Nephron progenitor cell (in vitro differentiated cells): ENCODE measurements around the gene CCK.
"Not testable (repeated sequence)": the region's sequence is repeated elsewhere in the genome, so short reads cannot be mapped to it uniquely, and the experiment has no call there.

ENCODE experiments used
- DNase-seq: peaks from one replicate; pipeline ENCODE4 v3.0.0; 2021
- H3K27ac Mint-ChIP-seq: 2 replicates; pipeline ENCODE4 v1.8.0; 2021; ENCODE audit warnings: mild to moderate bottlenecking, moderate library complexity, mixed read lengths
- H3K27me3 Mint-ChIP-seq: 2 replicates; pipeline ENCODE4 v1.8.0; 2021; ENCODE audit warnings: mild to moderate bottlenecking, low read depth, mixed read lengths; ENCODE audit not compliant: poor library complexity
- H3K36me3 Mint-ChIP-seq: 2 replicates; pipeline ENCODE4 v1.8.0; 2021; ENCODE audit warnings: low read depth, mixed read lengths
- H3K4me1 Mint-ChIP-seq: 2 replicates; pipeline ENCODE4 v1.8.0; 2021; ENCODE audit warnings: mixed read lengths
- H3K4me3 Mint-ChIP-seq: 2 replicates; pipeline ENCODE4 v1.8.0; 2021; ENCODE audit warnings: mild to moderate bottlenecking, moderate library complexity, mixed read lengths
- H3K9me3 Mint-ChIP-seq: 2 replicates; pipeline ENCODE4 v1.8.0; 2021; ENCODE audit warnings: mild to moderate bottlenecking, moderate library complexity, mixed read lengths
- TF ChIP-seq, protein P1 (sequence below): fragments of 200-600 bp; sonication (generic); IDR thresholded peaks from 2 replicates; pipeline ENCODE4 v1.5.0; 2021; ENCODE audit warnings: antibody characterized with exemption

The CCK gene

DNA sequence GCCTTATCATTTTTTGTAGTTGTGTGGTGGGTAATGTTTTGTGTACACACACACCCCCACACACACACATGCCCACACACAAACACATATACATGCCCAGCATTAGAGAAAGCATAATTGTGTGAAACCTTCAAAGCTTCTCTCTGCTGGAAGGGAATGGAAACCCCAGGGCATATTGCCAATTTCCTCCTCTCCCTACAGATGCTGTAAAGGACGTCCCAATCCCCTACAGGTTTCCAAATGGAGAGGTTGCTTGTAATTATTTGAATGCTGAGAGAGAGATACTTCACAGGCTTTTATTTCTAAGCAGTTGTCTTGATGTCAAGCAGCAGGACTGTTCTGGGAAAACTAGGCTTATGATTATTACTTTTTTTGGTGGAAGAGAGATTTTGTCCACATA lies 23.0 kb upstream of the CCK start:
- Mint-ChIP-seq H3K27me3 (peaks cover 14% of the 10 kb centered on the region), H3K27ac (no peak overlapping the region)

GRCh38 chr3:42288385-42288784 lies 22.4 kb upstream of the CCK start:
- DNase-seq = no peak
- H3K4me1 Mint-ChIP-seq = no peaks in the 10 kb centered on the region

More for the DNA sequence above, 23.0 kb upstream of the CCK start:
- Mint-ChIP-seq H3K9me3 (peaks cover 20% of the 10 kb centered on the region), H3K4me1 (no peaks in the 10 kb centered on the region), H3K36me3 (no peaks in the 10 kb centered on the region), H3K4me3 (no peak overlapping the region)
- DNase-seq = no peak
- TF ChIP-seq, protein P1, sequence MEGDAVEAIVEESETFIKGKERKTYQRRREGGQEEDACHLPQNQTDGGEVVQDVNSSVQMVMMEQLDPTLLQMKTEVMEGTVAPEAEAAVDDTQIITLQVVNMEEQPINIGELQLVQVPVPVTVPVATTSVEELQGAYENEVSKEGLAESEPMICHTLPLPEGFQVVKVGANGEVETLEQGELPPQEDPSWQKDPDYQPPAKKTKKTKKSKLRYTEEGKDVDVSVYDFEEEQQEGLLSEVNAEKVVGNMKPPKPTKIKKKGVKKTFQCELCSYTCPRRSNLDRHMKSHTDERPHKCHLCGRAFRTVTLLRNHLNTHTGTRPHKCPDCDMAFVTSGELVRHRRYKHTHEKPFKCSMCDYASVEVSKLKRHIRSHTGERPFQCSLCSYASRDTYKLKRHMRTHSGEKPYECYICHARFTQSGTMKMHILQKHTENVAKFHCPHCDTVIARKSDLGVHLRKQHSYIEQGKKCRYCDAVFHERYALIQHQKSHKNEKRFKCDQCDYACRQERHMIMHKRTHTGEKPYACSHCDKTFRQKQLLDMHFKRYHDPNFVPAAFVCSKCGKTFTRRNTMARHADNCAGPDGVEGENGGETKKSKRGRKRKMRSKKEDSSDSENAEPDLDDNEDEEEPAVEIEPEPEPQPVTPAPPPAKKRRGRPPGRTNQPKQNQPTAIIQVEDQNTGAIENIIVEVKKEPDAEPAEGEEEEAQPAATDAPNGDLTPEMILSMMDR = no peak

GRCh38 chr3:42287423-42287822 lies 21.4 kb upstream of the CCK start:
- Mint-ChIP-seq H3K9me3 (peaks cover 20% of the 10 kb centered on the region), H3K27me3 (peaks cover 11% of the 10 kb centered on the region)
- not testable (repeated sequence) for H3K4me3 Mint-ChIP-seq, H3K36me3 Mint-ChIP-seq, DNase-seq, H3K4me1 Mint-ChIP-seq, H3K27ac Mint-ChIP-seq

More at GRCh38 chr3:42288385-42288784, 22.4 kb upstream of the CCK start:
- Mint-ChIP-seq H3K27ac (no peak overlapping the region), H3K27me3 (peaks cover 13% of the 10 kb centered on the region), H3K36me3 (no peaks in the 10 kb centered on the region), H3K4me3 (no peak overlapping the region), H3K9me3 (peaks cover 20% of the 10 kb centered on the region)
- TF ChIP-seq, protein P1 = no peak

DNA sequence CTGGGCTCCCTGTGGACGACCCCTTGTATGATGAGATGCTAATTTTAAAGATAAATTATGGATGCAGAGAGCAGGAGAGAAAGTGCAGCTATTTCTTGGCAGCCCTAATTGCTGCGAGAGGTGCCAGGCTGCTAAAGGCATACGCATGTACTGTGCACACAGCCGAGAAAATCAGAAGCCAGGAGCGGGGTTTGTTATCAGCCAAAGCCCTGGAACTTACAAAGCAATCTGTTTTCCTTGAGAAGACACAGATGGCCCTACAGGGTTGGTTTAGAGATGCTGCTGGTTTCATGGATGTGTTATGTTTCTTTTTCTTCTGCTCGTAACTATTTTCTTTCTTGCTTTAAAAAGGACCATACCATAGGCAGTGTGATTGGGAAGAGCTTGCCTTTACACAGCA lies 11.7 kb upstream of the CCK start:
- Mint-ChIP-seq H3K36me3 (peaks cover 8% of the 10 kb centered on the region), H3K4me3 (no peak overlapping the region), H3K9me3 (peaks cover 30% of the 10 kb centered on the region), H3K27me3 (peaks cover 18% of the 10 kb centered on the region), H3K4me1 (no peaks in the 10 kb centered on the region), H3K27ac (no peak overlapping the region)
- no peak for DNase-seq
- TF ChIP-seq, protein P1 = no peak

DNA sequence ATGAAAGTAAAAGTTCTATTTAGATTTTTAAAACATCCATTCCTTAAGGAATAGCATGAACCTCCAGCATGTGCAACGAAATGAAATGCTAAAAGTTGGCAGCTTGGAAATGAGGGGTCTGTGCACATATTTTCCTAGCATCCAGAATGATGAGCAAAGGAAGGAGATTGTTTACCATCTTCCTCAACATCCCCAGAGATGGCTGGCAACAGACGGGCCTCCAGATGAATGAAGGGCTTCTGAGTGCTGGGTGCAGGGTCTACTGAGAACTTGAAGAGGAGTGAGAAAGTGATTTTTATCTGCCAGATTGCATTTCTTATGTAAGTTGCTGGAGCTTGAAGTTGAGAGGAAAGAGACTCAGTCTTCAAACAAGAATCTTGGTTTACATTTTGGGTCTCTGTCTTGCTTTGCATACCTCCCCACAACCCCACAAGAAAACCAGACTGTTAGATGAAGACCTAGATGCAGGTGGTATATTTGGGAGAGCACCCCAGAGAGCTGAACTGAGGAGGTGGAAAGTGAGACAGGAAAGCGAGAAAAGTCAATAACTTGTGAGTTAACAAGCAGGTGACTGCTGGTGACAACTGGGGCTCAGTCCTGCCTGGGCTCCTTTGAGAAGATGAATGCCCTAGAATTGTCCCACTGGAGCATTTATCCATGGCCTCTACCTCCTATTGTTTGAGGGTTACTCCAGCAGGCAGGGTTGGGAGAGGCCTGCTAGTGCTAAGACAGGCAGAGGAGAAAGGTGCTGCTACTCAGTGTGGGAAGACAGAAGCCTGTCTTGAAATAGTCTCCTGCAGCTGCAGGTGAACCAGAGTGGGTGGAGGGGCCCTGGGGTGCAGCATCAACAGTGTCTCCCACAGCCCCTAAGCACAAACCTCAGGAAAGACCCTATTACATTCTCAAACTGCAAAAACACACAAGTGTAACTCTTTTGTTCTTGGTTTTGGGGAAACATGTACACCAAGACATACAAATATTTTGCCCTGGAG lies 10.5 kb upstream of the CCK start:
- no peak overlapping the region for H3K4me3 Mint-ChIP-seq
- TF ChIP-seq, protein P1 = no peak
- H3K36me3 Mint-ChIP-seq = peaks cover 8% of the 10 kb centered on the region
- H3K27ac Mint-ChIP-seq = no peak overlapping the region
- DNase-seq = no peak
- H3K27me3 Mint-ChIP-seq = peaks cover 18% of the 10 kb centered on the region
- no peaks in the 10 kb centered on the region for H3K4me1 Mint-ChIP-seq
- peaks cover 38% of the 10 kb centered on the region for H3K9me3 Mint-ChIP-seq

GRCh38 chr3:42275217-42275616 lies 9.2 kb upstream of the CCK start:
- Mint-ChIP-seq H3K36me3 (peaks cover 8% of the 10 kb centered on the region), H3K4me1 (no peaks in the 10 kb centered on the region), H3K27ac (no peak overlapping the region), H3K4me3 (no peak overlapping the region), H3K27me3 (peaks cover 22% of the 10 kb centered on the region), H3K9me3 (peaks cover 36% of the 10 kb centered on the region)
- no peak for DNase-seq
- TF ChIP-seq, protein P1 = no peak
